Transverse colon (tissue), 4 donors: ENCODE results near the gene GNAQ. TPM values are rescaled to one million over a fixed set of nuclear protein-coding genes. Genes with fewer than 3 reads are reported as not detected.
A peak's percentile ranks its signal among the peaks of the same experiment; 100 is the strongest.

ENCODE experiments used
- DNase-seq: peaks from one replicate; pipeline ENCODE4 v3.0.0-alpha.2; 2019
- H3K27ac ChIP-seq, 4 donors: fragments of 200-600 bp; sonication (generic); 2 replicates each; pipeline ENCODE4 v1.5.1; 2016 to 2018; ENCODE audit warnings: inconsistent platforms in 4 of 4
- H3K27me3 ChIP-seq: fragments of 200-600 bp; sonication (generic); 2 replicates; pipeline ENCODE4 v1.5.1; 2017; ENCODE audit warnings: inconsistent platforms
- H3K36me3 ChIP-seq, 4 donors: fragments of 200-600 bp; sonication (generic); 2 replicates each; pipeline ENCODE4 v1.5.1; 2017 to 2019; ENCODE audit warnings: inconsistent platforms in 4 of 4
- H3K4me1 ChIP-seq, 4 donors: fragments of 200-600 bp; sonication (generic); 2 replicates each; pipeline ENCODE4 v1.5.1; 2017 to 2020; ENCODE audit warnings: inconsistent platforms in 4 of 4
- H3K4me3 ChIP-seq, 4 donors: fragments of 200-600 bp; sonication (generic); 1 replicate in 1 of 4; 2 replicates in 3 of 4; pipeline versions ENCODE4 v1.5.1 to v1.6.1; 2017 to 2019; ENCODE audit warnings: inconsistent platforms in 4 of 4
- H3K9me3 ChIP-seq, 2 donors: fragments of 200-600 bp; sonication (generic); 2 replicates each; pipeline ENCODE4 v1.5.1; 2017 to 2019; ENCODE audit warnings: inconsistent platforms in 2 of 2
- EP300 ChIP-seq: sonication (generic); formaldehyde crosslinking; IDR thresholded peaks from one replicate; pipeline ENCODE4 v1.6.1; 2017; ENCODE audit warnings: antibody characterized with exemption, low read depth
- POLR2A ChIP-seq: fragments of 450-650 bp; IDR thresholded peaks from one replicate; pipeline ENCODE4 v1.6.1; 2016; ENCODE audit warnings: antibody characterized with exemption, mild to moderate bottlenecking, moderate library complexity
- POLR2AphosphoS5 ChIP-seq, 3 donors: sonication (generic); formaldehyde crosslinking; IDR thresholded peaks; one replicate each; pipeline ENCODE4 v1.6.1; 2016; ENCODE audit warnings: antibody characterized with exemption in 3 of 3
- WGBS, 2 donors: methylation state at CpG; one replicate each; pipeline ENCODE4 v1.1.5; 2018; ENCODE audit warnings: low coverage in 1 of 2; 5-methylcytosine and 5-hydroxymethylcytosine counted together
- in situ Hi-C, 4 donors: fragments of 200-750 bp; cut with MboI; loops; one replicate each; pipeline versions ENCODE4 v1.15.0 to v1.15.1; 2017; ENCODE audit warnings: low sequenced_read_pairs in 3 of 4, low pct_ligation_motif_present in 1 of 4, low pct_unique_long_range_greater_than_20kb in 1 of 4
- intact Hi-C: fragments of 100-400 bp; cut with DNase I; formaldehyde crosslinking; loops from one replicate; pipeline ENCODE4 v1.15.1; 2023; ENCODE audit warnings: low total_unique reads
- total RNA-seq, 4 donors: library from RNA; depleted of rRNA; stranded (reverse); fragments of >200 nt; gene quantifications; one replicate each; pipeline ENCODE4 v1.1.0, GENCODE V29; 2016
- TF ChIP-seq, protein P1 (sequence below), 5 experiments: fragments of 200-600 bp in 3 of 5; fragments of 450-650 bp in 2 of 5; sonication (generic) in 3 of 5; IDR thresholded peaks; 1 replicate in 2 of 5; 2 replicates in 3 of 5; pipeline ENCODE4 v1.5.1; 2016 to 2017; ENCODE audit warnings: antibody characterized with exemption in 5 of 5, inconsistent platforms in 3 of 5, mild to moderate bottlenecking in 2 of 5, moderate library complexity in 1 of 5

Gene GNAQ
- total RNA-seq, 4 donors from 2014 or later, result 36.3 to 54.9 (median 47.1) TPM

DNA sequence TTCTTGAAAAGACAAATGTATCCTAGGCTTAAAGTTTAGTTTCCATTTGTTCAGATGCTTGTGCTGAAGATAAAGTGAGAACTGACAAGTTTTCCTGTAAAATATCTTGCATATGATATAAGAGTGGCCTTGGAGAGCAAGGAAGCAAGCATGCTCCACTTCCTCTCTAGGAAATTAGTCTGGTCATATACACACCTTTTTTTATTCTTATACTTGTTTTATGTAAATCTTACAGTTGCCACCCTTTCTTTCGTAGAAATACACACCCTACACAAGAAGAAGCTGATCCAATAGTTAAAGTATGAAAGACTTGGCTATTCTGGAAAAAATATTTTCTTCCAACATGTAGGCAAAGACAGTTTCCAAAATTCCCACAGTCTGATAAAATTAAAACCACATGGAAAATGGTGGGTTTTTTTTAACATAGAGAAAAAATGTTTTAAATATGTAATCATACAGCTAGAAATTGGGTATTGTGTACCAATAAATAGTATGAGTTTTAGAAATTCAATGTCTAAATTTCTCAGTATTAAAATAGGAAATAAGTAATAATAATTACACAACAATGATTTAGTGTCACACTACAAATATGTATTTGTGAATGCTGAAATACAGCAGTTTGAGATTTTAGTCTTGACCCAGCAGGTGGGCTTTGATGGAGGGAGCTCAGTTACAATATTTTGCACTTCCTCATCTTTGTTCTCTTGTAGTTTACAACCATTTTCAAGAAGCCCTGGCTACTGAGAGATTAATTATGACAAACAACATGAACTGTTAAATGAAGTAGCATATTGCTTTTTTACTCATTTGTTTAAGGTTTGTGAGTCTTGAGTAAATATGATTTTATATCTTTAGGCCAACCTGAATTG is 197.8 kb downstream of the GNAQ start:
- TF ChIP-seq EP300, result no peak
- TF ChIP-seq, protein P1, sequence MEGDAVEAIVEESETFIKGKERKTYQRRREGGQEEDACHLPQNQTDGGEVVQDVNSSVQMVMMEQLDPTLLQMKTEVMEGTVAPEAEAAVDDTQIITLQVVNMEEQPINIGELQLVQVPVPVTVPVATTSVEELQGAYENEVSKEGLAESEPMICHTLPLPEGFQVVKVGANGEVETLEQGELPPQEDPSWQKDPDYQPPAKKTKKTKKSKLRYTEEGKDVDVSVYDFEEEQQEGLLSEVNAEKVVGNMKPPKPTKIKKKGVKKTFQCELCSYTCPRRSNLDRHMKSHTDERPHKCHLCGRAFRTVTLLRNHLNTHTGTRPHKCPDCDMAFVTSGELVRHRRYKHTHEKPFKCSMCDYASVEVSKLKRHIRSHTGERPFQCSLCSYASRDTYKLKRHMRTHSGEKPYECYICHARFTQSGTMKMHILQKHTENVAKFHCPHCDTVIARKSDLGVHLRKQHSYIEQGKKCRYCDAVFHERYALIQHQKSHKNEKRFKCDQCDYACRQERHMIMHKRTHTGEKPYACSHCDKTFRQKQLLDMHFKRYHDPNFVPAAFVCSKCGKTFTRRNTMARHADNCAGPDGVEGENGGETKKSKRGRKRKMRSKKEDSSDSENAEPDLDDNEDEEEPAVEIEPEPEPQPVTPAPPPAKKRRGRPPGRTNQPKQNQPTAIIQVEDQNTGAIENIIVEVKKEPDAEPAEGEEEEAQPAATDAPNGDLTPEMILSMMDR (IDR thresholded peaks at IDR 0.05), result no peak
- TF ChIP-seq POLR2A, result no peak
- TF ChIP-seq POLR2AphosphoS5 (IDR thresholded peaks at IDR 0.05), result no peak
- no peaks in the 10 kb centered on the region for H3K36me3 ChIP-seq
- H3K9me3 ChIP-seq, result no peaks in the 10 kb centered on the region
- H3K4me3 ChIP-seq, result no peak overlapping the region
- H3K27ac ChIP-seq, result peak overlapping the region in 1 of 4 donors; percentile 5
- peaks cover 0 to 43% (median 22%) of the 10 kb centered on the region in 4 donors for H3K4me1 ChIP-seq
- DNase-seq, result no peak
- WGBS, 2 donors, result 39 to 55% methylated on average over 1 of the region's 1 CpG
- in situ Hi-C loops, result no loop called here
- H3K27me3 ChIP-seq, result no peaks in the 10 kb centered on the region
- intact Hi-C loops, result no loop called here

DNA sequence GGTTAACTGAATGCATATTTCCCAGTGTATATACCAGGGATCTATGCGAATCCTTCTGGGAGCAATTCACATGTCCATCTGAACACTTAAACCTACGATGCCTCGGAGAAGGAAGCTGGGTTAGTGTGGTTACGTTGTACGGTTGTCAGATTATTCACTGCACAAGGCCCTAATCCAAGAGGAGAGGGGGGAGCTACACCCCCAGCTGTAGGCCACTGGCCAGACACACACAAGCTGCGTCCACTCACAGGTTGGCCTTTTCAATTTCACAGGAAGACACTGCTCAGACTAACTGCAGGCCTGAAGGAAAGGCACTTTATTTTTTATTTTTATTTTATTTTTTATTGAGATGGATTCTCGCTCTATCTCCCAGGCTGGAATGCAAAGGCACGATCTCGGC is 199.0 kb downstream of the GNAQ start:
- WGBS, 2 donors, result 72 to 100% methylated on average over 3 to 9 of the region's 9 CpGs
- no peaks in the 10 kb centered on the region for H3K36me3 ChIP-seq
- in situ Hi-C loops, result no loop called here
- no peaks in the 10 kb centered on the region for H3K9me3 ChIP-seq
- DNase-seq, result no peak
- peaks cover 0 to 41% (median 22%) of the 10 kb centered on the region in 4 donors for H3K4me1 ChIP-seq
- TF ChIP-seq POLR2AphosphoS5 (IDR thresholded peaks at IDR 0.05) (peak in 1 of 3 donors; percentile 39), POLR2A (no peak)
- intact Hi-C loops, result no loop called here
- H3K27me3 ChIP-seq, result no peaks in the 10 kb centered on the region
- H3K4me3 ChIP-seq, result no peak overlapping the region
- peak overlapping the region in 1 of 4 donors; percentile 7 for H3K27ac ChIP-seq

DNA sequence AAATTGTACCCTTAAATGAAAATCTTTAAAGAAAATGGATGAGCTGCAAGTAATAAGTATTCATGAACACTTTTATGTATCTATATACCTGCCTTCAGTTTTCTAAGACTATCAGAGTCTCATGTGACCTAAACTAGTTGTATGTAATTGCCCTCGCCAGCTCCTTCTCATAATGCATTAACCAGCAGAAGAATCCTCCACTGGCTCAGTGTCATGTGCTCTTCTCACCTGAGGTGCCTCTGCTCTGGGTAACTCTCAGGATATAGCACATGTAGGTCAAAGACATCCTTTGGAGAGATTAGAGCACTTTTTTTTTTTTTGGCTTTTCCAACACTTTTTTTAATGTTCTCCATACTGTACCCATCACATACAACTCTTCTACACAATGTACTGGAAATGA is 199.8 kb downstream of the GNAQ start:
- Histone ChIP-seq H3K4me3 (no peak overlapping the region), H3K36me3 (no peaks in the 10 kb centered on the region), H3K27ac (no peak overlapping the region), H3K27me3 (no peaks in the 10 kb centered on the region), H3K9me3 (no peaks in the 10 kb centered on the region), H3K4me1 (peaks cover 0 to 49% (median 24%) of the 10 kb centered on the region in 4 donors)
- in situ Hi-C loops (no loop called here), intact Hi-C loops (no loop called here)
- no peak for DNase-seq
- 97 to 100% methylated on average over 1 of the region's 1 CpG for WGBS, 2 donors
- TF ChIP-seq POLR2AphosphoS5 (IDR thresholded peaks at IDR 0.05) (no peak), POLR2A (no peak), EP300 (no peak)
- TF ChIP-seq, protein P1 (IDR thresholded peaks at IDR 0.05), result no peak

DNA sequence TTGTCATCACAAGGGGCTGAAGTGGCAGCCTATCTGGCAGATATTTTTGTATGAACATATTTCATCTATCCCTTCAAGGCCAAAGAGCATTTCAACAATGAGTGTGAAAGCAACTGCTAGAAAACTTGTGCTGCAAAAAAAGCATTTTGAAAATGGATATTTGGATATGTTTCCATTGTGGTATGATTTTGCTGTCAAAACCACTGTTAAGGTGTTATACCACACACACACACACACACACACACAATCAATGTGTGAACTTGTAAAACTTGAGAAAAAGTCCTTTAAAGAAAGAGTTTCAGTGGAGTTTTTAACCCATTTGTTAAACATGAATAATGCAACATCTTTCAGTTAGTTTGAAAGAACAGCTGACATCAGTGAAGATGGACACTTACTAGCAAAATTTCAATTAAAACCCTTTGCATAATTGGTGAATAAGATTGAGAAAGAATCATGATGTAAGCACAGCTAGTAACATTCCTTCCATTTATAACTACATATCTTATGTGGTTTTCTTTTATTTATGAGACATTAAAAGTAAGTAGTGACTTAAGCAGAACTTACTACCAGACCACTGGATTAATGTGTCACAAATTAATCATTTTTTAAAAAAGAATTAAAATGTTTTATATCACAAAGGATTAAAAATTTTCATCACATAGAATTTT is 200.9 kb downstream of the GNAQ start:
- no peak for DNase-seq
- TF ChIP-seq, protein P1 (IDR thresholded peaks at IDR 0.05), result no peak
- TF ChIP-seq POLR2AphosphoS5 (IDR thresholded peaks at IDR 0.05), result no peak
- no peak for TF ChIP-seq POLR2A
- TF ChIP-seq EP300, result no peak
- intact Hi-C loops (no loop called here), in situ Hi-C loops (no loop called here)
- no peak overlapping the region for H3K4me3 ChIP-seq
- H3K9me3 ChIP-seq, result no peaks in the 10 kb centered on the region
- H3K27ac ChIP-seq, result no peak overlapping the region
- no peaks in the 10 kb centered on the region for H3K36me3 ChIP-seq
- H3K27me3 ChIP-seq, result no peaks in the 10 kb centered on the region
- H3K4me1 ChIP-seq, result peaks cover 0 to 46% (median 20%) of the 10 kb centered on the region in 4 donors
